ENCODE data around the gene ARID5A. TPM values are rescaled to one million over a fixed set of nuclear protein-coding genes. Genes with fewer than 3 reads are reported as not detected.

Gene ARID5A
- total and polyA plus RNA-seq, 9 of the 15 experiments (the other 6 are each of a cell fraction or from before 2014, with no cell fraction given) = 0.14 to 12.5 (median 3.0) TPM

DNA sequence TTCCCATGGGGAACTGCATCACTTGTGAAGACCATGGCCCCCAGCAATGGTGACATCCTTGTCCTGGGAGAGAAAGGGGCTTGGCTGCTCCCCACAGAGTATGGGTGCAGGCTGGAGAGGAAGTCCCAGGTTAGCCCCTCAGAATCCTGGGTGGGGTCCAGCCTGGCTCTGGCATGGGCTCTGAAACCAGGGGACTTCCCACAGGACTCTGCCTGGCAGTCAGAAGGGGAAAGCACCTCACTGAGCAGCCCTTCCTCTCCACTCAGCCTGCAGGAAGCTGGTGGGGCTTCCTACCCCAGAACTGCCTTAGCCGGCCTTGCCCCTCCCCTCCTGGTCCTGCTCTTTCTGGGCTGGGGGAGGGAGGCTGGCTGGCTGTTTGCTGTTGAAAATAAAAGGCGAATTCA is 35.1 kb upstream of the ARID5A start:
- no peaks in the 10 kb centered on the region for H3K9me1 ChIP-seq (ENCODE audit: control insufficient read depth, insufficient read depth, low read length)
- DNase-seq (ENCODE audit: extremely low read depth in 1 of 4, low spot score in 3 of 4) (no peak), FAIRE-seq (no peak), ATAC-seq (no peak)
- H3K27me3 ChIP-seq (ENCODE audit: control insufficient read depth in 2 of 2, insufficient read depth in 2 of 2, low read length in 2 of 2) = peaks cover 18 to 86% of the 10 kb centered on the region in 2 experiments; a peak in 4 of 5 replicates
- H3K4me1 ChIP-seq (replicated peaks in 1 of 2; ENCODE audit: control insufficient read depth in 2 of 2, insufficient read depth in 2 of 2, low read length in 2 of 2) = peaks cover 0 to 13% of the 10 kb centered on the region in 2 experiments; a peak in 1 of 5 replicates
- no peaks in the 10 kb centered on the region for H3K9me3 ChIP-seq (replicated peaks; ENCODE audit: control insufficient read depth, insufficient read depth, low read depth, low read length)
- POLR2A ChIA-PET = interaction anchor here (0.5 to 0.7 kb wide), 3 partner anchors 14 to 315 kb away, joined by 3 to 4 read pairs (median 3); no protein-coding TSS in a partner anchor
- no peaks in the 10 kb centered on the region for H3K79me2 ChIP-seq (ENCODE audit: control insufficient read depth, insufficient read depth, low read length)
- H3K27ac ChIP-seq (ENCODE audit: extremely low read depth, low read depth, low read length) = no peak overlapping the region
- intact Hi-C loops (cut with micrococcal nuclease) = loop anchor here (10.0 kb wide), 2 partner anchors 197 to 237 kb away; partner anchors contain the start of genes CIAO1, SNRNP200 and TMEM127
- H2AFZ ChIP-seq (ENCODE audit: low read depth, low read length) = no peak overlapping the region
- no peak overlapping the region for H3K9ac ChIP-seq (ENCODE audit: insufficient read depth in 1 of 2, low read depth in 2 of 2, low read length in 2 of 2)
- no peak overlapping the region for H3K4me3 ChIP-seq
- H3K4me2 ChIP-seq (ENCODE audit: insufficient read depth, low read length) = no peak overlapping the region
- H3K36me3 ChIP-seq (ENCODE audit: control insufficient read depth, insufficient read depth, low read length) = no peaks in the 10 kb centered on the region
- CTCF ChIA-PET (ENCODE audit: low intra/inter-chr PET ratio) = no interaction called here
- no TSS peak for BruUV-seq (replicated peaks)
- in situ Hi-C loops (cut with MboI) = loop anchor here (5.0 to 25.0 kb wide), 3 partner anchors 369 to 714 kb away; no protein-coding TSS in a partner anchor
- H4K20me1 ChIP-seq (replicated peaks; ENCODE audit: control insufficient read depth, insufficient read depth, low read length) = peaks cover 5% of the 10 kb centered on the region; the same call in 1 of the 2 replicates
- WGBS (ENCODE audit: insufficient coverage, low coverage, missing lambda C conversion rate) = 0% methylated on average over 2 of the region's 2 CpGs
- no peak for TF ChIP-seq PTRF (tag; IDR thresholded peaks at IDR 0.05)
- no peak for TF ChIP-seq ZNF583 (CRISPR knock-in tag; IDR thresholded peaks at IDR 0.05)
- TF ChIP-seq, protein P1, sequence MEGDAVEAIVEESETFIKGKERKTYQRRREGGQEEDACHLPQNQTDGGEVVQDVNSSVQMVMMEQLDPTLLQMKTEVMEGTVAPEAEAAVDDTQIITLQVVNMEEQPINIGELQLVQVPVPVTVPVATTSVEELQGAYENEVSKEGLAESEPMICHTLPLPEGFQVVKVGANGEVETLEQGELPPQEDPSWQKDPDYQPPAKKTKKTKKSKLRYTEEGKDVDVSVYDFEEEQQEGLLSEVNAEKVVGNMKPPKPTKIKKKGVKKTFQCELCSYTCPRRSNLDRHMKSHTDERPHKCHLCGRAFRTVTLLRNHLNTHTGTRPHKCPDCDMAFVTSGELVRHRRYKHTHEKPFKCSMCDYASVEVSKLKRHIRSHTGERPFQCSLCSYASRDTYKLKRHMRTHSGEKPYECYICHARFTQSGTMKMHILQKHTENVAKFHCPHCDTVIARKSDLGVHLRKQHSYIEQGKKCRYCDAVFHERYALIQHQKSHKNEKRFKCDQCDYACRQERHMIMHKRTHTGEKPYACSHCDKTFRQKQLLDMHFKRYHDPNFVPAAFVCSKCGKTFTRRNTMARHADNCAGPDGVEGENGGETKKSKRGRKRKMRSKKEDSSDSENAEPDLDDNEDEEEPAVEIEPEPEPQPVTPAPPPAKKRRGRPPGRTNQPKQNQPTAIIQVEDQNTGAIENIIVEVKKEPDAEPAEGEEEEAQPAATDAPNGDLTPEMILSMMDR (IDR thresholded peaks at IDR 0.05 in 2 of 3, conservative IDR thresholded peaks at IDR 0.05 in 1 of 3; ENCODE audit: insufficient read depth in 2 of 3, low read depth in 1 of 3, low read length in 3 of 3) = no peak
- no peak for TF ChIP-seq HNRNPLL (IDR thresholded peaks at IDR 0.05; ENCODE audit: low read depth, low read length, poor library complexity, severe bottlenecking)
- TF ChIP-seq LARP7 (IDR thresholded peaks at IDR 0.05) = no peak
- no peak for TF ChIP-seq TARDBP (IDR thresholded peaks at IDR 0.05)
- TF ChIP-seq CEBPB (tag; IDR thresholded peaks at IDR 0.05) = no peak
- TF ChIP-seq, protein P2, sequence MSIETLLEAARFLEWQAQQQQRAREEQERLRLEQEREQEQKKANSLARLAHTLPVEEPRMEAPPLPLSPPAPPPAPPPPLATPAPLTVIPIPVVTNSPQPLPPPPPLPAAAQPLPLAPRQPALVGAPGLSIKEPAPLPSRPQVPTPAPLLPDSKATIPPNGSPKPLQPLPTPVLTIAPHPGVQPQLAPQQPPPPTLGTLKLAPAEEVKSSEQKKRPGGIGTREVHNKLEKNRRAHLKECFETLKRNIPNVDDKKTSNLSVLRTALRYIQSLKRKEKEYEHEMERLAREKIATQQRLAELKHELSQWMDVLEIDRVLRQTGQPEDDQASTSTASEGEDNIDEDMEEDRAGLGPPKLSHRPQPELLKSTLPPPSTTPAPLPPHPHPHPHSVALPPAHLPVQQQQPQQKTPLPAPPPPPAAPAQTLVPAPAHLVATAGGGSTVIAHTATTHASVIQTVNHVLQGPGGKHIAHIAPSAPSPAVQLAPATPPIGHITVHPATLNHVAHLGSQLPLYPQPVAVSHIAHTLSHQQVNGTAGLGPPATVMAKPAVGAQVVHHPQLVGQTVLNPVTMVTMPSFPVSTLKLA (conservative IDR thresholded peaks at IDR 0.05) = no peak
- TF ChIP-seq, protein P3, sequence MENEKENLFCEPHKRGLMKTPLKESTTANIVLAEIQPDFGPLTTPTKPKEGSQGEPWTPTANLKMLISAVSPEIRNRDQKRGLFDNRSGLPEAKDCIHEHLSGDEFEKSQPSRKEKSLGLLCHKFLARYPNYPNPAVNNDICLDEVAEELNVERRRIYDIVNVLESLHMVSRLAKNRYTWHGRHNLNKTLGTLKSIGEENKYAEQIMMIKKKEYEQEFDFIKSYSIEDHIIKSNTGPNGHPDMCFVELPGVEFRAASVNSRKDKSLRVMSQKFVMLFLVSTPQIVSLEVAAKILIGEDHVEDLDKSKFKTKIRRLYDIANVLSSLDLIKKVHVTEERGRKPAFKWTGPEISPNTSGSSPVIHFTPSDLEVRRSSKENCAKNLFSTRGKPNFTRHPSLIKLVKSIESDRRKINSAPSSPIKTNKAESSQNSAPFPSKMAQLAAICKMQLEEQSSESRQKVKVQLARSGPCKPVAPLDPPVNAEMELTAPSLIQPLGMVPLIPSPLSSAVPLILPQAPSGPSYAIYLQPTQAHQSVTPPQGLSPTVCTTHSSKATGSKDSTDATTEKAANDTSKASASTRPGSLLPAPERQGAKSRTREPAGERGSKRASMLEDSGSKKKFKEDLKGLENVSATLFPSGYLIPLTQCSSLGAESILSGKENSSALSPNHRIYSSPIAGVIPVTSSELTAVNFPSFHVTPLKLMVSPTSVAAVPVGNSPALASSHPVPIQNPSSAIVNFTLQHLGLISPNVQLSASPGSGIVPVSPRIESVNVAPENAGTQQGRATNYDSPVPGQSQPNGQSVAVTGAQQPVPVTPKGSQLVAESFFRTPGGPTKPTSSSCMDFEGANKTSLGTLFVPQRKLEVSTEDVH (IDR thresholded peaks at IDR 0.05; ENCODE audit: low read depth, partially characterized antibody) = no peak
- TF ChIP-seq, protein P4, sequence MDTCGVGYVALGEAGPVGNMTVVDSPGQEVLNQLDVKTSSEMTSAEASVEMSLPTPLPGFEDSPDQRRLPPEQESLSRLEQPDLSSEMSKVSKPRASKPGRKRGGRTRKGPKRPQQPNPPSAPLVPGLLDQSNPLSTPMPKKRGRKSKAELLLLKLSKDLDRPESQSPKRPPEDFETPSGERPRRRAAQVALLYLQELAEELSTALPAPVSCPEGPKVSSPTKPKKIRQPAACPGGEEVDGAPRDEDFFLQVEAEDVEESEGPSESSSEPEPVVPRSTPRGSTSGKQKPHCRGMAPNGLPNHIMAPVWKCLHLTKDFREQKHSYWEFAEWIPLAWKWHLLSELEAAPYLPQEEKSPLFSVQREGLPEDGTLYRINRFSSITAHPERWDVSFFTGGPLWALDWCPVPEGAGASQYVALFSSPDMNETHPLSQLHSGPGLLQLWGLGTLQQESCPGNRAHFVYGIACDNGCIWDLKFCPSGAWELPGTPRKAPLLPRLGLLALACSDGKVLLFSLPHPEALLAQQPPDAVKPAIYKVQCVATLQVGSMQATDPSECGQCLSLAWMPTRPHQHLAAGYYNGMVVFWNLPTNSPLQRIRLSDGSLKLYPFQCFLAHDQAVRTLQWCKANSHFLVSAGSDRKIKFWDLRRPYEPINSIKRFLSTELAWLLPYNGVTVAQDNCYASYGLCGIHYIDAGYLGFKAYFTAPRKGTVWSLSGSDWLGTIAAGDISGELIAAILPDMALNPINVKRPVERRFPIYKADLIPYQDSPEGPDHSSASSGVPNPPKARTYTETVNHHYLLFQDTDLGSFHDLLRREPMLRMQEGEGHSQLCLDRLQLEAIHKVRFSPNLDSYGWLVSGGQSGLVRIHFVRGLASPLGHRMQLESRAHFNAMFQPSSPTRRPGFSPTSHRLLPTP (IDR thresholded peaks at IDR 0.05; ENCODE audit: borderline replicate concordance, extremely low read depth, insufficient read length) = no peak
- TF ChIP-seq PML (IDR thresholded peaks at IDR 0.05; ENCODE audit: low read length) = no peak
- TF ChIP-seq BCOR (IDR thresholded peaks at IDR 0.05) = no peak
